HG03432 (cell line): ENCODE measurements around the gene PTH2.
"Not testable (repeated sequence)": the region's sequence is repeated elsewhere in the genome, so short reads cannot be mapped to it uniquely, and the experiment has no call there.

ENCODE experiments used
- ATAC-seq: cut with Tn5 transposase; IDR thresholded peaks from one replicate; pipeline ENCODE4 v1.9.1; 2021; ENCODE audit warnings: mild to moderate bottlenecking, moderate library complexity; ENCODE audit not compliant: unreplicated experiment

PTH2 gene

GRCh38 chr19:49423071-49423984 is at the start of gene PTH2:
PTH2 (minus strand) TSS chr19:49423441; CDS start chr19:49423339, 102 bp downstream.
- no peak for ATAC-seq

GRCh38 chr19:49472936-49473335 is 49.7 kb upstream of the PTH2 start:
- ATAC-seq = no peak

- no peak for ATAC-seq
Measured at GRCh38 chr19:49470615-49470978, 47.4 kb upstream of the PTH2 start.

GRCh38 chr19:49469828-49470614 is 46.8 kb upstream of the PTH2 start:
- no peak for ATAC-seq

DNA sequence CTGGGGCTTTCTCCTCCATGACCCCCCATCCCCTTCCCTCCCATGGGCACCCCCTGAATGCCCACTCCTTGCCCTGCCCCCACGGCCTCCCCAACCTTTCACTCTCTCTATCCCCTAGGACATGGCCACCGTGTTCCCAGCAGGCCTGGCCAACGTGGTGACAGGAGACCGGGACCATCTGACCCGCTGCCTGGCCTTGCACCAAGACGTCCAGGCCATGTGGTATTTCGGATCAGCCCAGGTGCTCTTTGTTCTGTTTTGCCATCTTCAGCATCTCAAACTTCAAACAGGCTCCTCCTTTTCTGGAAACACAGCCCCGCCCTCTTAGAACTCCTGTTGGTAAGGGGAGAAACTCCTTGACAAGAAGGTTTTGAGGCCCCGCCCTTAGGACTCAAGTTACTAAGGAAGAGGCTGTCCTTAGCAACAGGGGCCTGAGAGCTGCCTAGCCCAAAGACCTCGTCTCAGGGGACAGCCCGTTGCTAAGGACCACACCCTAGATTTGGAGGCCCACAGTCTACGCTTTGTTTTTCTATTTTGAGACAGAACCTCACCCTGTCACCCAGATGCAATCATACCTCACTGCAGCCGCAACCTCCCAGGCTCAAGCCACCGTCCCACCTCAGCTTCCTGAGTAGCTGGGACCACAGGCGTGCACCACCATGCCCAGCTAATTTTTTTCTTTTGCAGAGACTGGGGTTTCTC is 45.7 kb upstream of the PTH2 start:
- ATAC-seq = peak; percentile 47

DNA sequence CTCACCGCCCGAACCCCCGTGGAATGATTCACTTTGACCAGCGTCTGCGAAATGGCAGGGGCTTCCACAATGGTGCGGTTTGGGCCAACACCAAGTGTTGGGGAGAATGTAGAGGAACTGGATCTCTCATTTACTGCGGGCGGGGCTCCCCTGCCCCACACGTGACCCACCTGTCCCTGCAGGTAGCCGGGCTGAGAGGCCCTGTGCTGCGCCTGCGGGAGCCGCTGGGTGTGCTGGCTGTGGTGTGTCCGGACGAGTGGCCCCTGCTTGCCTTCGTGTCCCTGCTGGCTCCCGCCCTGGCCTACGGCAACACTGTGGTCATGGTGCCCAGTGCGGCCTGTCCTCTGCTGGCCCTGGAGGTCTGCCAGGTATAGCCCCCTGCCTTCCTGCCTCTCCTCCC is 45.0 kb upstream of the PTH2 start:
- no peak for ATAC-seq

- no peak for ATAC-seq
Measured at GRCh38 chr19:49465371-49465770, 42.1 kb upstream of the PTH2 start.

GRCh38 chr19:49463960-49464740 is 40.9 kb upstream of the PTH2 start:
- ATAC-seq = no peak

DNA sequence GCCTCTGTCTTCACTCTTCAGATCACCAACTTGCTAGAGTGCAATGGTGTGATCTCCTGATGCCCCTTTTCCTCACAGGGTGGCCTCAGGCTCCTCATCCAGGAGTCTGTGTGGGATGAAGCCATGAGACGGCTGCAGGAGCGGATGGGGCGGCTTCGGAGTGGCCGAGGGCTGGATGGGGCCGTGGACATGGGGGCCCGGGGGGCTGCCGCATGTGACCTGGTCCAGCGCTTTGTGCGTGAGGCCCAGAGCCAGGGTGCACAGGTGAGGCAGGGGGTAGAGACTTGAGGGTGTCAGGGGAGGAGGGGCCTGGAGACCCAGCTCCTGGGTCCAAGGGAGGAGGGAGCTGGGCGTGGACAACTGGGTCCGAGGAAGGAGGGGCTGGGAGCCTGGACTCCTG is 39.3 kb upstream of the PTH2 start:
- no peak for ATAC-seq

DNA sequence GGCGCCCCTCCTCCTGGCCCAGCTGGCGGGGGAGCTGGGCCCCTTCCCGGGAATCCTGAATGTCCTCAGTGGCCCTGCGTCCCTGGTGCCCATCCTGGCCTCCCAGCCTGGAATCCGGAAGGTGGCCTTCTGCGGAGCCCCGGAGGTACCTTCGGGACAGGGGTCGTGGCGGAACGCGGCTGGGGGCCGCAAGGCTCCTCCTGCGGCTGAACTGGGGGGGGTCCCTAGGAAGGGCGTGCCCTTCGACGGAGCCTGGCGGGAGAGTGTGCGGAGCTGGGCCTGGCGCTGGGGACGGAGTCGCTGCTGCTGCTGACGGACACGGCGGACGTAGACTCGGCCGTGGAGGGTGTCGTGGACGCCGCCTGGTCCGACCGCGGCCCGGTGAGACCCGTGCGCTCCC is 38.4 kb upstream of the PTH2 start:
- no peak for ATAC-seq

GRCh38 chr19:49461130-49461529 is 37.9 kb upstream of the PTH2 start:
- ATAC-seq = not testable (repeated sequence)

DNA sequence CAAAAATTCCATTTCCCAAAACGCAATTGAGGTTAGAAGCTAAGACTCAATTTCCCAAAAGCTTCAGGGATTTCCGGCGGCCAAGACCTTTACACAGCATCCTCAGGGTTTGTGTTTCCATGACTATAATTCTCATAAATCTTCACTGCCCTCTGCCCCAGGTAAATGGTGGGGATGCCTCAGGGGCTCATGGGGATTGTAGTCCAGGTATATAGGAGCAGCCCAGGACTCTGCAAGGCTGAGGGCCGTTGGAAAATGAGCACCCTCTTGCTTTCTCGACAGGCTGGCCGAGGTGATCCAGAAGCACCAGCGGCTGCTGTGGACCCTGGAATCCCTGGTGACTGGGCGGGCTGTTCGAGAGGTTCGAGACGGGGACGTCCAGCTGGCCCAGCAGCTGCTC is 36.1 kb upstream of the PTH2 start:
- no peak for ATAC-seq

GRCh38 chr19:49458567-49458903 is 35.3 kb upstream of the PTH2 start:
- no peak for ATAC-seq

- ATAC-seq = no peak
Measured at GRCh38 chr19:49456326-49456725, 33.1 kb upstream of the PTH2 start.

DNA sequence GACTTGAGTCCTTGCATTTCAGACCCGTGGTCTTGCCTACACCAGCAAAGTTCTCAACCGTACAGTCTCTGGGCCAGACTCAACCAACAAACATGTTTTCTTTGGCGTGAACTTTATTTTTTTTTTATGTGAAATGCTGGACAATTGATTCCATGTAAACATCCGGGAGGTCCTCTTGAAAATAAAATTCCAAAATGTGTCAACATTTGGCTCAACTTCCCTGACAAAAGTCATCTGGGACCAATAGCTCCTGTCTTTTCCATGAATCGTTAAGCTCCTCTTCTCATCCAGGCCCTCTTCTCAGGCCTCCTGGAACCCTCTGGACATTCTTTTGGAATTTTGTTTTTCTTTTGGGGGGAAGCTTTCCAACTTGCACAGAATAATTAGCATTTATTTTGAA is 32.5 kb upstream of the PTH2 start:
- ATAC-seq = no peak

- ATAC-seq = no peak
Measured at GRCh38 chr19:49453757-49454240, 30.6 kb upstream of the PTH2 start.

DNA sequence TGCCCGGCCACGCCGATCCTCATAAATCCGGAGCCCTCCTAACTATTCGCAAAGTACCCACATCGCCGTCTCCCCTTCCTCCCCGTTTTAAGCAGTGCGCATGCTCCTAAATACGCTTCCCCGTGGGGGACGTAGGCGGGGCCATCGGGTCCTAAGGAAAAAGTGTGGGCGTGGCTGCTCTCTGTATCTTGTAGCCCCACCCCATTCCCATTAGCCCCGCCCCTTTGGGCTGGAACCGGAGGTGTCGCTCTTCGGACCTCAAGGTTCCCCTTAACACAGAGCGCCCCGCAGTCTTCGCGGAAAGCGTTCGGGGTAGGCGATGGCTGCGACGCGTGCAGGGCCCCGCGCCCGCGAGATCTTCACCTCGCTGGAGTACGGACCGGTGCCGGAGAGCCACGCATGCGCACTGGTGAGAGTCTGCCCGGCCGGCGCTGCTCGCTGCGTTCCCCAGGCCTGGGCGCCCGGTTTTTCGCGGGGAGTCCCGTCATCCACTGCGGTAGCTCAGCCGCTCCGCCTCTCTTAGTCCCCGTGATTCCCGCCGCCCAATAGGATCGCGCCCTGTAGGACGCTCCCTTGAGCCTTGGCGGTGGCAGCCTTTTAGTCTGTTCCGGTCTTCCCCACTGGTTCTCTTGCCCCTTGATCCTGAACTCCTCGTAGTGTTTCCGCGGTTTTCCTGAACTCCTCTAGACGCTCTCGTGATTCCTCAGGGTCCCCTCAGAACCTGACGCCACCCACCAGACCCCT is 29.9 kb upstream of the PTH2 start, which contains the start of gene ALDH16A1:
Gene ALDH16A1, plus strand, starts transcription at position 213 of the 744 bp plus-strand sequence. Its CDS starts 107 bp downstream, at position 320.
- ATAC-seq = peak; percentile 82

- peak; percentile 55 for ATAC-seq
Measured at GRCh38 chr19:49451430-49452181, 28.4 kb upstream of the PTH2 start, which contains the start of gene PIH1D1. PIH1D1 (minus strand) TSS chr19:49451814; CDS start chr19:49451574, 240 bp downstream.

GRCh38 chr19:49450405-49450804 is 27.2 kb upstream of the PTH2 start:
- no peak for ATAC-seq
